ENCODE results near the gene HECA.

- TF ChIP-seq NR1H2 (CRISPR knock-in tag; IDR thresholded peaks at IDR 0.05), result no peak
- no peak for TF ChIP-seq PREB (CRISPR knock-in tag; IDR thresholded peaks at IDR 0.05; ENCODE audit: borderline replicate concordance)
- no peak for TF ChIP-seq CTCF (IDR thresholded peaks at IDR 0.05)
- TF ChIP-seq ELF4 (CRISPR knock-in tag; IDR thresholded peaks at IDR 0.05; ENCODE audit: low read depth), result no peak
- TF ChIP-seq ATF3 (CRISPR knock-in tag; conservative IDR thresholded peaks at IDR 0.05), result no peak
- no peak for TF ChIP-seq IRF2 (CRISPR knock-in tag; IDR thresholded peaks at IDR 0.05; ENCODE audit: borderline replicate concordance, low read depth)
- TF ChIP-seq CDX4 (CRISPR knock-in tag; IDR thresholded peaks at IDR 0.05; ENCODE audit: borderline replicate concordance), result no peak
- no peak for TF ChIP-seq ZNF121 (CRISPR knock-in tag; IDR thresholded peaks at IDR 0.05)
- no peak for TF ChIP-seq FOXP4 (CRISPR knock-in tag; IDR thresholded peaks at IDR 0.05)
Observed at GRCh38 chr6:139186242-139186641, 51.4 kb downstream of the HECA start.
